T-cell (primary cell): ENCODE data around the gene MYRIP. TPM values are rescaled to one million over a fixed set of nuclear protein-coding genes. Genes with fewer than 3 reads are reported as not detected.

Experiments
- ATAC-seq, 4 experiments: fragments of 200-7000 bp in 3 of 4; fragments of 150-1000 bp in 1 of 4; cut with Tn5 transposase; replicated peaks in 1 of 4; 1 replicate in 3 of 4; 2 replicates in 1 of 4; pipeline ENCODE4 v1.10.0; 2021; ENCODE audit warnings: moderate library complexity in 3 of 4, mild to moderate bottlenecking in 2 of 4, moderate number of reproducible peaks in 1 of 4
- CTCF ChIA-PET, 2 donors: fragments of 300-600 bp; sonication (Branson Sonifier 250); formaldehyde crosslinking; loops; one replicate each; lab custom pipeline; 2022; ENCODE audit warnings: antibody characterized with exemption in 2 of 2; lab: Charles Lee
- POLR2A ChIA-PET, 2 donors: fragments of 300-600 bp; sonication (Branson Sonifier 250); formaldehyde crosslinking; loops; one replicate each; lab custom pipeline; 2022; ENCODE audit warnings: antibody characterized with exemption in 2 of 2; lab: Charles Lee
- DNase-seq, 35 experiments: peaks; one replicate each; pipeline versions ENCODE4 v3.0.0 to v3.0.0-alpha.2; 2013 to 2023
- H3K27ac ChIP-seq: one replicate; pipeline ENCODE4 v1.5.1; 2013; ENCODE audit warnings: low read length
- H3K27me3 ChIP-seq, 2 experiments: replicated peaks in 1 of 2; 1 replicate in 1 of 2; 2 replicates in 1 of 2; pipeline versions ENCODE4 v1.6.1 to v1.7.0; 2013; ENCODE audit warnings: low read length in 1 of 2, mixed read lengths in 1 of 2; ENCODE audit not compliant: control insufficient read depth in 2 of 2, insufficient read depth in 2 of 2; ENCODE audit errors: extremely low read depth in 1 of 2
- H3K36me3 ChIP-seq, 2 donors: 1 replicate in 1 of 2; 2 replicates in 1 of 2; pipeline versions ENCODE4 v1.6.1 to v1.7.0; 2013; ENCODE audit warnings: low read length in 1 of 2; ENCODE audit not compliant: control insufficient read depth in 2 of 2, insufficient read depth in 1 of 2; ENCODE audit errors: extremely low read depth in 1 of 2
- H3K4me1 ChIP-seq, 2 experiments: 1 replicate in 1 of 2; 2 replicates in 1 of 2; pipeline versions ENCODE4 v1.6.1 to v1.7.0; 2013; ENCODE audit warnings: low read length in 2 of 2, mixed read lengths in 1 of 2; ENCODE audit not compliant: insufficient read depth in 2 of 2, control insufficient read depth in 1 of 2; ENCODE audit errors: extremely low read depth in 1 of 2
- H3K4me3 ChIP-seq, 2 donors: 1 replicate in 1 of 2; 2 replicates in 1 of 2; pipeline versions ENCODE4 v1.5.1 to v1.7.0; 2013; ENCODE audit warnings: mild to moderate bottlenecking in 2 of 2, low read length in 1 of 2, moderate library complexity in 1 of 2; ENCODE audit not compliant: control insufficient read depth in 1 of 2; ENCODE audit errors: extremely low read depth in 1 of 2
- H3K9me3 ChIP-seq: 2 replicates; pipeline ENCODE4 v1.7.0; 2013
- H3K27ac Mint-ChIP-seq, 2 donors: one replicate each; pipeline ENCODE4 v1.8.0; 2020 to 2021; ENCODE audit warnings: mild to moderate bottlenecking in 2 of 2, mixed read lengths in 2 of 2
- H3K27me3 Mint-ChIP-seq, 2 donors: one replicate each; pipeline ENCODE4 v1.8.0; 2021 to 2022; ENCODE audit warnings: mixed read lengths in 2 of 2
- H3K36me3 Mint-ChIP-seq: one replicate; pipeline ENCODE4 v1.8.0; 2021; ENCODE audit warnings: mixed read lengths
- H3K4me1 Mint-ChIP-seq, 3 donors: one replicate each; pipeline ENCODE4 v1.8.0; 2020 to 2022; ENCODE audit warnings: mixed read lengths in 3 of 3, mild to moderate bottlenecking in 1 of 3
- H3K4me3 Mint-ChIP-seq, 3 donors: one replicate each; pipeline ENCODE4 v1.8.0; 2020 to 2022; ENCODE audit warnings: mild to moderate bottlenecking in 3 of 3, mixed read lengths in 3 of 3, moderate library complexity in 3 of 3
- H3K9me3 Mint-ChIP-seq, 3 donors: one replicate each; pipeline ENCODE4 v1.8.0; 2020 to 2022; ENCODE audit warnings: mixed read lengths in 3 of 3
- WGBS: methylation state at CpG from one replicate; pipeline ENCODE4 v1.1.5; 2013; ENCODE audit warnings: missing lambda C conversion rate; ENCODE audit not compliant: insufficient coverage; 5-methylcytosine and 5-hydroxymethylcytosine counted together
- total RNA-seq, 35 experiments: library from RNA in 6 of 35; stranded (reverse) in 6 of 35; fragments of 120-200 nt in 1 of 35; gene quantifications; one replicate each; pipeline versions ENCODE4 v1.2.1 to v1.2.4 and lab custom pipeline; 2013 to 2026

The MYRIP gene
- total RNA-seq, 5 donors from 2014 or later (not counting 1 experiment from before 2014, with no cell fraction given): not detected

DNA sequence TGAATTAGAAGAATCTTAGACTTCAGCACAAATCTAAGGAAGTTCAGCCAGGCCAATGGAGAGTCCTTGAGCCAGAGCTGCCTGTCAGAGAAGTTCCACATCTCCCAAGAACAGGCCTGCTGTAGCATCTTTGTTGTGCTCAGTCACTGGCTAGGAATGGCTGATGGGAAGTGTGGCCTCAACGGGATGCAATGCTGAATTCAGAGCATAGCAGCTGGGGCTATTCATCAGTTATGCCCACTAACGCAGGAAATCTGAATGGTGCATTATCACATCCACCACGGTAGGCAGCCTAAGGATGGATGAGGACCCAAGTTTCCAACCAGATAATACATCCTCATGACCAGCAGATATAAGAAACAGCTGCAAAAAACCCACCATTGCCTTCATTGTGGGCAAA lies 496.9 kb downstream of the MYRIP start:
- CTCF ChIA-PET: interaction anchor here in 1 of 2 donors (0.9 kb wide), 1 partner anchor 115 kb away, joined by 3 read pairs; no protein-coding TSS in a partner anchor

DNA sequence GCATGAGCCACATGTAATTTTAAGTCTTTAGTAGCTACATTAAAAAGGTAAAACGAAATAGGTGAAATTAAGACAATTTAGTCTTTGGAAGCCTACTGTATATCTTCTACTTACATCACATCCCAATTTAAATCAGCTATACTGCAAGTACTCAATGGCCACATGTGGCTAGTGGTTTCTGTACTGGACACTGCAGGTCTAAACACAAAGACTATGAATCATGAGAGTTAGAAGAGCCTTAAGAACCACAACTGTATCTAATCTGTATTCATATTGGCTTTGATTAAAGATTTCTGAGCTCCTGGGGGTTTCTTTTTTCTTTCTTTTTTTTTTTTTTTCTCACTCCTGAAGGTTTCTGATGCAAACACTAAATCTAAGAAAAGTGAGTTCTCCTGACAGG lies 497.8 kb downstream of the MYRIP start:
- no peak for ATAC-seq
- ChIA-PET POLR2A (interaction anchor here (0.6 kb wide), 2 partner anchors 849 to 1598 kb away, joined by 3 to 9 read pairs; no protein-coding TSS in a partner anchor), CTCF (interaction anchor here in 1 of 2 donors (0.9 to 2.1 kb wide), 2 partner anchors 10 to 116 kb away, joined by 3 to 7 read pairs; no protein-coding TSS in a partner anchor)
- Mint-ChIP-seq H3K4me1 (peaks cover 25 to 31% (median 31%) of the 10 kb centered on the region in 3 donors), H3K9me3 (no peaks in the 10 kb centered on the region), H3K27ac (no peak overlapping the region), H3K4me3 (no peak overlapping the region), H3K36me3 (peaks cover 16% of the 10 kb centered on the region), H3K27me3 (no peaks in the 10 kb centered on the region)
- H3K4me3 ChIP-seq: no peak overlapping the region
- no peaks in the 10 kb centered on the region for H3K27me3 ChIP-seq
- no peak overlapping the region for H3K27ac ChIP-seq
- H3K9me3 ChIP-seq: no peaks in the 10 kb centered on the region
- no peak for DNase-seq
- WGBS: no CpG with 5 or more reads among the region's 1 CpG
- H3K36me3 ChIP-seq: peaks cover 0 to 8% of the 10 kb centered on the region in 2 donors
- H3K4me1 ChIP-seq: peaks cover 11 to 19% of the 10 kb centered on the region in 2 experiments

More for the DNA sequence above, 496.9 kb downstream of the MYRIP start:
- no peak overlapping the region for H3K4me3 ChIP-seq
- H3K27ac Mint-ChIP-seq: no peak overlapping the region
- WGBS: 100% methylated on average over 2 of the region's 3 CpGs
- H3K27me3 Mint-ChIP-seq: no peaks in the 10 kb centered on the region
- H3K36me3 Mint-ChIP-seq: peaks cover 17% of the 10 kb centered on the region
- H3K27me3 ChIP-seq: no peaks in the 10 kb centered on the region
- no peak overlapping the region for H3K4me3 Mint-ChIP-seq
- H3K4me1 Mint-ChIP-seq: peaks cover 16 to 23% (median 23%) of the 10 kb centered on the region in 3 donors
- POLR2A ChIA-PET: no interaction called here
- peaks cover 11 to 12% of the 10 kb centered on the region in 2 experiments for H3K4me1 ChIP-seq
- H3K36me3 ChIP-seq: peaks cover 0 to 3% of the 10 kb centered on the region in 2 donors
- no peak overlapping the region for H3K27ac ChIP-seq
- ATAC-seq (no peak), DNase-seq (no peak)
- H3K9me3 Mint-ChIP-seq: peaks cover 0 to 5% (median 0%) of the 10 kb centered on the region in 3 donors
- no peaks in the 10 kb centered on the region for H3K9me3 ChIP-seq

DNA sequence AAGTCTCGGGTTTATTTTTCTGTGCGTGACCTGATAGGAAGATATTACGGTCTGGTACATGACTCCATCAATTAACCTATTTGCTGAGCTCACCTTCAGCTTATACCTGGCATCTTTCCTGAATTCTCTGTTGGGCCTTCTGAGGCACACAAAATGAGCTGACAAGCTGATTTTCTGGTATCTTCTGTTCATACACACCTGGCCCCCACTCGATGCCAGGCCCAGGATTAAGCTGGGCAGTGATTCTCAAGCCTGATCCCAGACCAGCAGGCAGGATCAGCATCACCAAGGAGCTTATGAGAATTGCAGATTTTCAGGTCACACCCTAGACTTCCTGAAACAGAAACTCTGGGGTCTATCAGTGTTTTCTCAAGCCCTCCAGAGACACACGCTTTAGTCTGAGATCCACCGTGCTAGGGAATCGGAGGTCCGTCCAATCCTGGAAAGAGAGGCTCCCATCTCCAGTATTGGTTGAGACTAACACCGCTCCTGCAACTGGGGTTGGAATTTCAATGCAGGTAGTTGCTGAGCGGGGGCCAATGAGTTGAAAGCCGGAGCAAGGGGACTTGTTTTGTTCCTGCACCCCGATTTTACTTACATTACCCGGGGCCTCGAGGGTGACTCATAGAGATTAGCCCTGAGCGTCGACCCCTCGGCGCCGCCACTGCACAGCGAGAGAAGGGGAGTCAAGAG lies 499.5 kb downstream of the MYRIP start:
- peak overlapping the region; percentile 96 for H3K27ac ChIP-seq
- 26% methylated on average over 20 of the region's 20 CpGs for WGBS
- Mint-ChIP-seq H3K9me3 (no peaks in the 10 kb centered on the region), H3K36me3 (peaks cover 26% of the 10 kb centered on the region), H3K27ac (peak overlapping the region; percentile 96 to 99), H3K4me1 (peaks cover 35 to 39% (median 38%) of the 10 kb centered on the region in 3 donors), H3K27me3 (no peaks in the 10 kb centered on the region), H3K4me3 (peak overlapping the region; percentile 97 to 100 (median 100))
- peak in 1 of 35 experiments; percentile 7 for DNase-seq
- H3K36me3 ChIP-seq: peaks cover 7 to 25% of the 10 kb centered on the region in 2 donors
- ChIA-PET POLR2A (interaction anchor here (1.0 to 1.1 kb wide), 2 partner anchors 148 to 928 kb away, joined by 4 to 7 read pairs; partner anchors contain the start of gene RPL14 (in 1 of the 2)), CTCF (interaction anchor here (0.6 to 2.1 kb wide), 16 partner anchors 8 to 903 kb away, joined by 3 to 8 read pairs (median 3); partner anchors contain the start of genes CTNNB1 (in 1 of the 2), RPL14 (in 1 of the 2) and RPSA (in 1 of the 2))
- no peaks in the 10 kb centered on the region for H3K9me3 ChIP-seq
- H3K27me3 ChIP-seq: no peaks in the 10 kb centered on the region
- H3K4me3 ChIP-seq: peak overlapping the region; percentile 84 to 97
- ATAC-seq: peak in 1 of 4 experiments; percentile 1
- peaks cover 15 to 19% of the 10 kb centered on the region in 2 experiments for H3K4me1 ChIP-seq

DNA sequence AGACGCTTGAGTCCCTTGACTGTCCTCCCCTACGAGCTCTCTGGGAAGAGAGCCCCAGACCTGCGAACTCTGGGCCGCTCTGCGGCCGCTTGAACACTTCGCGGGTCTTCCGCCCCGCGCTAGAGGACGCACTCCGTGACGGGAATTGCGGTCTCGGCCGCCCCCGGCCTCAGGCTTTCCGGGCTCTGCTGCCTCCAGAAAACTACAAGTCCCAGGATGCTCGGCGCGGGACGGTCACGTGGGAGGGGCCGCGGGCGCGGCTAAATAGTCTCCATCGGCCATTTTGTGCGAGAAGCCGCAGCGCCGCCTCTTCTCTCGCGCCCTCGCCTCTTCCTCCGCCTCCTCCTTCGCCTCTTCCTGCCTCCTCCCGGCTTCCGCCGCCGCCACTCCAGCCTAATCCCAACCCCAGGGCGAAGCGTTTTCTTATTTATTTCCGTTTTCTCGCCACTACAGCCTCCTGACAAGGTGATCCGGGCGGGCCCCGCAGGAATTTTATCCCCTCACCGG lies 500.1 kb downstream of the MYRIP start, which contains the start of gene EIF1B:
Gene EIF1B, plus strand, starts transcription at position 290 of the 507 bp plus-strand sequence. CDS start 235 bp downstream, outside the sequence.
- Mint-ChIP-seq H3K36me3 (peaks cover 28% of the 10 kb centered on the region), H3K4me3 (peak within 1 kb of the TSS; percentile 97 to 100 (median 100)), H3K27ac (peak within 1 kb of the TSS; percentile 96 to 99), H3K27me3 (no peaks in the 10 kb centered on the region), H3K4me1 (peaks cover 35 to 40% (median 39%) of the 10 kb centered on the region in 3 donors), H3K9me3 (no peaks in the 10 kb centered on the region)
- CTCF ChIA-PET: interaction anchor here (0.6 to 2.0 kb wide), 12 partner anchors 8 to 903 kb away, joined by 3 to 8 read pairs (median 3); partner anchors contain the start of genes CTNNB1 (in 1 of the 2), RPL14 (in 1 of the 2) and RPSA (in 1 of the 2)
- Histone ChIP-seq H3K4me1 (peaks cover 15 to 19% of the 10 kb centered on the region in 2 experiments), H3K27me3 (no peaks in the 10 kb centered on the region), H3K27ac (peak within 1 kb of the TSS; percentile 96), H3K9me3 (no peaks in the 10 kb centered on the region), H3K36me3 (peaks cover 7 to 31% of the 10 kb centered on the region in 2 donors), H3K4me3 (peak within 1 kb of the TSS; percentile 84 to 97)
- POLR2A ChIA-PET: interaction anchor here in 1 of 2 donors (1.1 kb wide), 1 partner anchor 148 kb away, joined by 4 read pairs; the partner anchor contains the start of gene RPL14
- peak; percentile 89 to 93 (median 92) for ATAC-seq
- DNase-seq: peak; percentile 94 to 99 (median 98)
- under 1% methylated on average over 50 of the region's 50 CpGs for WGBS
